C4-2B (cell line): Measurements from ENCODE around the gene BCL2L12.

ENCODE experiments used
- ZFX ChIP-seq: fragments of 450-650 bp; IDR thresholded peaks from 2 replicates; pipeline ENCODE4 v1.6.1; 2017
- TF ChIP-seq, protein P1 (sequence below): fragments of 450-650 bp; conservative IDR thresholded peaks from 2 replicates; pipeline ENCODE4 v1.5.1; 2017; ENCODE audit warnings: mild to moderate bottlenecking

DNA sequence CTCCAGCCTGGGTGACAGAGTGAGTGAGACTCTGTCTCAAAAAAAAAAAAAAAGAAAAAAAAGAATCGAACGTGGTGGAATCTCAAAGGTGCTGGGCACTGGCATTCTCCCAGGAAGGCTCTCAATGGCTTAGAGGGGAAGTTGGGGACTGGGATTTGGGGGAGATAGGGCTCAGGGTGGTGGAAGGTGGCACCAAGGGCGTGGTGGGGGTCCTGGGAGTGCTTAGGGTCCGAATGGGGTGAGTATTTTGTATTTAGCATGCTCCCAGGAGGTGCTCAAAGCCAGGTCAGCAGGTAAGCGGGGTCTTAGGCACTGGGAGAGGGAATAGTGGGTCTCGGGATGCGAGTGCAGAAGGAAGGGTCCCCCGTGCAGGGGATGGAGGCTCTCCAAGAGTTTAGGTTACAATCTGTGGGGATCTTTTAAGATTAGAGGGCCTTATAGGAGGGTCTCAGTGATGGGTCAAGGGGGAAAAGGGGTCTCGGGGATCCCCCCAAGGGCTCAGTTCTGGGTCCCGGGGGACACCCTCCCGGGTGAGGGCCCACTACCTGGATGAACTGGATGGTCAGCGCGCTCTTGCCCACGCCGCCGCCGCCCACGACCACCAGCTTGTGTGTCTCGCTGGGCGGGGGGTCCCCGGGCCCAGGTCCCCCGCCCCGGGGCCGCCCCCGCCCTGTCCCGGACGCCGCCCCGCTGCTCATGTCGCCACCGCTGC, 26.2 kb upstream of the BCL2L12 start:
- TF ChIP-seq, protein P1, sequence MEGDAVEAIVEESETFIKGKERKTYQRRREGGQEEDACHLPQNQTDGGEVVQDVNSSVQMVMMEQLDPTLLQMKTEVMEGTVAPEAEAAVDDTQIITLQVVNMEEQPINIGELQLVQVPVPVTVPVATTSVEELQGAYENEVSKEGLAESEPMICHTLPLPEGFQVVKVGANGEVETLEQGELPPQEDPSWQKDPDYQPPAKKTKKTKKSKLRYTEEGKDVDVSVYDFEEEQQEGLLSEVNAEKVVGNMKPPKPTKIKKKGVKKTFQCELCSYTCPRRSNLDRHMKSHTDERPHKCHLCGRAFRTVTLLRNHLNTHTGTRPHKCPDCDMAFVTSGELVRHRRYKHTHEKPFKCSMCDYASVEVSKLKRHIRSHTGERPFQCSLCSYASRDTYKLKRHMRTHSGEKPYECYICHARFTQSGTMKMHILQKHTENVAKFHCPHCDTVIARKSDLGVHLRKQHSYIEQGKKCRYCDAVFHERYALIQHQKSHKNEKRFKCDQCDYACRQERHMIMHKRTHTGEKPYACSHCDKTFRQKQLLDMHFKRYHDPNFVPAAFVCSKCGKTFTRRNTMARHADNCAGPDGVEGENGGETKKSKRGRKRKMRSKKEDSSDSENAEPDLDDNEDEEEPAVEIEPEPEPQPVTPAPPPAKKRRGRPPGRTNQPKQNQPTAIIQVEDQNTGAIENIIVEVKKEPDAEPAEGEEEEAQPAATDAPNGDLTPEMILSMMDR = no peak
- TF ChIP-seq ZFX = no peak
